HG02610 (cell line): Measurements from ENCODE around the gene CKLF.
A peak's percentile ranks its signal among the peaks of the same experiment; 100 is the strongest.

ENCODE experiments used
- ATAC-seq: cut with Tn5 transposase; IDR thresholded peaks from one replicate; pipeline ENCODE4 v1.9.1; 2021; ENCODE audit warnings: mild to moderate bottlenecking, moderate library complexity; ENCODE audit not compliant: unreplicated experiment

The CKLF gene

DNA sequence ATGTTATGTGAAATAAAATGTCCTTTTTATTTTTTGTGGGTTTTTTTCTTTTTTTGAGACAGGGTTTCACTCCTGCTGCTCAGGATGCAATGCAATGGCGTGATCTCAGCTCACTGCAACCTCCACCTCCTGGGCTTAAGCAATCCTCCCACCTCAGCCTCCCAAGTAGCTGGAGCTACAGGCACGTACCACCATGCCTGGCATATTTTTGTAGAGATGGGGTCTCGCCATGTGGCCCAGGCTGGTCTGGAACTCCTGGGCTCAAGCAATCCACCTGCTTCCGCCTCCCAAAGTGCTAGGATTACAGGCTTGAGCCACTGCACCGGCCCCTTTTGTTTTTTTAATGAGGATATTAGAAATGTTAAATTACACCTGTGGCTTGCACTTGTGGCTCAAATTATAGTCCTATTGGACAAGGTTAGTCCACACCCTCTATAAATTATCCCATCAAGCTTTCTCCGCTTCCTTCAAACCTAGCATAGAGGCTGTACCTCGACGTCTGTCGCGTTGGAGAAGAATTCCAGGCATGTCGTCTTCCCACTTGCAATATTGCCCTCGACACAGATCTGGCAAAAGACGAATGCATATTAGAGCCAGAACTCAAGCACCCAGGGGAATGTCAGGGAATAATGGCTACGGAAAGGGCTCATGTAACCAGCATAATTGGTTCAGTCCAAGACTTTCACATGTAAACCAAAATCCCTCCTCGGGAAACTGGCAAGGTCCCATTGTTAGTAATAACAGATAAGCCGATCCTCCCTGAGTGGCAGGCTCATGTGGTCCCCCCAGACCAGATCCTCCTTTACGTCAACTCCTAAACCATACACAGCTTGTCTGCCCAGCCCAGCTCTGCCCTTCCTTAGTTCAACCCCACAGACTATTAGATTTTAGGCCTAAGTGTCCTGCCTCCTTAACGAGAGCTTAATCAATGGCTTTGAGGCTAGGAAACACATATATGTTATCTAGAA lies 10.7 kb upstream of the CKLF start:
- no peak for ATAC-seq

GRCh38 chr16:66542396-66542795 lies 10.0 kb upstream of the CKLF start:
- ATAC-seq, result no peak

DNA sequence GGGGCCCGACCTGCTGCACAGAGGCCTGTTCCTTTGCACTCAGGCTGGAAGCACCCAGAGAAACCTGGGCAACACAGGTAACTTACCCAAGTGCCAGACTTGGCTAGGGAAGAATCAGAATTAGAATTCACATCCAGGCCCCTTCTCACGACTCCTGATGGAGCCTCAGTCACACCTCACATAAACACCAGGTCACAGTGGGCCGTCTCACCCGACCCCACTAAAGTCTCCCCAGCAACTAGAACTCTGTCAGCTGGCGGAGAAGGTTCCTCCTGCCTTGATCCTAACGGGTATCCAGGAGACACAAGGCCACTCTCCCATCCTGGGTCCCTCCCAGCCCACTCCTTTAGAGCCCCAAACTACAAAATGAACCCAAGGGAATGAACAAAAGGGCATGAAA lies 8.8 kb upstream of the CKLF start:
- ATAC-seq, result no peak

- no peak for ATAC-seq
Measured at GRCh38 chr16:66544016-66544757, 8.2 kb upstream of the CKLF start.

DNA sequence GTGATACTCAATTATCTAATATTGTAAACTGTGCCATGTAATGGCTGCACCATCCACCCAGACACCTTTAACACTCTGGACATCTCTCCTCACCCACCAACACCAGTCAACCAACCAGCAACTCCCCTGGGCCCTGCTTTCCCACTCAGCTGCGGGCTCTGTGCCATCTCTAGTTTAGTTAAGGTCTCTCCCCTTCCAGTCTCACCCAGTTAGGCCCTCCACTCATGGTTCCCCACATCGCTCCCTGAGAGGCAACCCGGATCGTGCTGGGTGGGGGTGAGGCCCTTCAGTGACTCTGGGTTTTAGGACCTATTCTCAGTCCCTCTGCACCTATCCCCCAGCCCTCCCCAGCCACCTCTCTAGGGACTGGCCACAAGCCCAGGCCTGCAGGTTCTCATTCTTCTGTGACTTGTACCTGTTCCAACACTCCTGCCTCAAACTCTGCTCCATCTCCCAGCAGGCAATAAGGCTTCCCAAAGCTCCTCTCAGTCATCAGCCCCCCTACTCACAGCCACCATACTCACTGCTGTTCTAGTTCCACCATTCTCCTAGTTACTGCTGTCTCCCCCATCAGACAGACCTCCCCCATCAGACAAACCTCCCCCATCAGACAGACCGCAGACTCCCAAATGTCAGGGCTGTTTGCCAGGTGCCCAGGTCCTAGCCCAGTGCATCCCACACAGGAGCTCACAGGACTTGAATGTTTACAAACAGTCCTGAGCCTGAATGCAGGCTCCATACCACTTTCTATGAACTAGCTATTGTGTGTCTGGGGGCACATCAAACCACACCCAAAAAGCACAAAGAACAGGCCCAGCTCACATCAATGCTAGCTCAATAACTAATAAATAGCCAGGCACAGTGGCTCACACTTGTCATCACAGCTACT lies 5.0 kb upstream of the CKLF start:
- no peak for ATAC-seq

DNA sequence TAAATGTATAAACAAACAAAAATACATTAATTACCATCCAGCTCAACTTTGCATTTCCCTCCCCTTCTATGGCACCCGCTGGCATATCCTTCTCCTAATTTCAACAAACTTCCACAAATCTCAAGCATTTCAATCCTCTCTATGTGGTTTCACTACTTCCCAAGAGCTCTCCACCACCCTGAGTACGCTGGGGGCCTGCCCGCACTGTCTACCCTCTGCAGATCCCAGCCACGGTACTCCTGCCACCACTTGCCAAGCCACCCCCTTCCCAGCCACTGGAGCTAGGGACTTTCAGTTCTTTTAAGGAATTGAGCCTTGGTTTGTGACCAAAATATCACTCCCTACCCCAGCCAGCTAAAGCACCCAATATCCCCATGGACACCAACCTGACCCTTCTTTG lies 4.3 kb upstream of the CKLF start:
- ATAC-seq, result no peak

DNA sequence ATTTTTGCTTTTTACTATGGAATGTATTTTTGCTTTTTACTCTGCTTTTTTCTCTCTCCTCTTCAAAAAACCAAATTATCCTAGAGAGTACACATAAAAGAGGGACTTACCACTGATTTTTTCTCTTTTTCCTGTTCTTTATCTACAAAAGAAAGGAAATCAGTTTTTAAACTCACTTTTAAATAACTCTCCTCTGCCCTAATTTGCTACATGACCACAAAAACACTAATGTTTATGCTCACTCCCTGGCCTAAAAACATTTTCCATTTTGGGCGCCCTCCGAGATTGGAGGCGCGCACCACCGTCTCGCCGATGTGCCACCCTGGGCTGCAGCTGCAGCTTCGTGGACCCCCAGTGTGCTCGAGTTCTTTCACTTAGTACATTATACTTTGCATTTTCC lies 3.5 kb upstream of the CKLF start:
- ATAC-seq, result no peak

GRCh38 chr16:66549284-66550131 lies 2.9 kb upstream of the CKLF start, which contains the start of gene TK2:
Gene TK2, minus strand, starts transcription at chr16:66550122. Its CDS starts 61 bp downstream, at chr16:66550061.
- no peak for ATAC-seq

- ATAC-seq, result no peak
Measured at GRCh38 chr16:66551348-66551759, 1.0 kb upstream of the CKLF start.

GRCh38 chr16:66551788-66552285 lies 539 bp upstream of the CKLF start:
- ATAC-seq, result peak; percentile 4

DNA sequence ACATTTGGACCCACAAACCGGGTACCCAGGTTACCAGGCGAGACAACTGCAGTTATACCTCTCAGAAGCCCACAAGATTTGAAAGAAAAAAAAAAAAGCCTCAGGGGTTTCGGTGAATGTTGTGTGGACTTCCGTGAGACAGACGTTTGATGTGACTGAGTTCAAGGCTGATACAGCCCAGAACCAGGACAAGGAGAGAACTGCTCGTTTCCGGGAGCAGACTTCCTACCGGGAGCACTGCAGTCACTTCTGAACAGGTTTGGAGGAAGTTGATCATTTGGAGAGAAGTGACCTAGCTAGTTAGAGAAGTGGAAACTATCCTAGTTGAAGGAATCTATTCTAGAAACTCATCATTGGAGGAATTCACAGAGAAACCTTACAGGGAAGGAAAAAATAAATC lies 847 bp downstream of the CKLF start:
- ATAC-seq, result no peak

DNA sequence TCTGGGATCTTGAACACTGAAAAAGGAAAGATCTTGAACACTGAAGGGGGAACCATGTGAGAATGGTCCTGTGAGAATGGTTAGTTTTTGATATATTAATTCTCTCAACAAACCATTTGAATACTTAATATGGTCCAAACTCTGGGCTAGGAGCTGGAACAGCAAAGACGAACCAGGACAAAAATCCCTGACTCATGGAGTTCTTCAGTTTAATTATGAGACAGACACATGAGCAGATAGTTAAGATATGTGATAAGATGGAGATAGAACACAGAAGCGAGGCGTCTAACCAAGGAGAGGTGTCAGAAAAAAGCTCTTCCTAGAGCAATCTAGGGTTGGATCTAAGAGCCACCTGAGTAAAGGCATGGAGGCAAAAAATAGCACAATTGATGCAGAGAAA lies 1.6 kb downstream of the CKLF start:
- ATAC-seq, result no peak

DNA sequence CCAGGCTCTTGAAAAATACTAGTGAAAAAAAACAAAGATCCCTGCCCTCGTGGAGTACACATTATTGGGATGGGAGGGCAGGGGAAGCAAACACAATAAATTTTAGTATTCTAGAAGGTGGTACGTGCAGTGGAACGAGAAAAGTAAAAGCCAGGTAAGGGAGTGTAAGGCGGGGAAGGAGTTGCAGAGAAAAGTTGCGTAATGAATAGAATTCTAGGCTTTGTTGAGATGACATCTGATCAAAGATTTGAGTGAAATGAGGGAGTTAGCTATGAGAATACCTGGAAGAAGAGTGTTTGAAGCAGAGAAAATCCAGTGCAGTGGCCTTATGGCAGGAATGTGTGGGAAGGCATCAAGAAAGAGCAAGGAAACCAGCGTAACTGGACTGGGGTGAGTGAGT lies 2.1 kb downstream of the CKLF start:
- no peak for ATAC-seq

DNA sequence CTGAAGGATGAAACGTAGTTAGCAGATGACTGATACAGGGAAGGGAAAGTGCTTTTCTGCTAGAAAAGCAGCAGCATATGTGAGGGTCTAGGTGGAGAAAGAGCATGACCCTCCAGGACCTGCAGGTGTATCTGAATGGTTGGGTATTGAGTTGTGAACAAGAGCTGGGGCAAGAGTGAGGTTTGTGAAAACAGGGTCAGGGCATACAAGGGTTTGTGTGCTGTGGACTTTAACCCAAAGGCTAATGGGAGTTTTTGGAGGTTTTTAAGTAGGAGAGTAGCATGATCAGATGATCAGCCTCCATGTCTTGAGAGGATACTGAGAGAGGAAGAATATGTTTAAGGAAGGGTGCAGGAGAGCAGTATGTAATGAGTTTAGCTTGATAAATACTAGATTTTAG lies 7.7 kb downstream of the CKLF start:
- no peak for ATAC-seq

- no peak for ATAC-seq
Measured at GRCh38 chr16:66561381-66562080, 9.2 kb downstream of the CKLF start.

- no peak for ATAC-seq
Measured at GRCh38 chr16:66562409-66562808, 10.0 kb downstream of the CKLF start.

DNA sequence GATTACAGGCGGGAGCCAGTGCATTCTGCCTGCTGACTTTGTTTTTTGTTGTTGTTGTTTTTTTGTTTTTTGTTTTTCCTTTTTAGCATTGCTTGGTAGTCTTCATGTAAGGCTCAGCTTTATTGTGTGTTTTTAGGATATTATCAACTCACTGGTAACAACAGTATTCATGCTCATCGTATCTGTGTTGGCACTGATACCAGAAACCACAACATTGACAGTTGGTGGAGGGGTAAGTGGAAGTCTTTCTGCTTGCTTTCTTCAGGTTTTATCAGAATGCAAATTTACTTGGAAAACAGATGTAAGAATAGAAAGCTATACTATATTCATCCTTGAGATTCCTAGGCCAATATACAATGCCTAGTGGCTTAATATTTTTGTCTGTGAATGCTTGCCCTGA lies 10.6 kb downstream of the CKLF start:
- no peak for ATAC-seq

- peak; percentile 48 for ATAC-seq
Measured at GRCh38 chr16:66563574-66564334, 11.4 kb downstream of the CKLF start.
